HG02970 (cell line): Measurements from ENCODE around the gene CTNND2.
"Not testable (repeated sequence)": the region's sequence is repeated elsewhere in the genome, so short reads cannot be mapped to it uniquely, and the experiment has no call there.

Experiments used
- ATAC-seq: cut with Tn5 transposase; IDR thresholded peaks from one replicate; pipeline ENCODE4 v1.9.1; 2021; ENCODE audit warnings: mild to moderate bottlenecking, moderate library complexity, moderate number of reproducible peaks; ENCODE audit not compliant: unreplicated experiment, low FRiP score

CTNND2 gene

DNA sequence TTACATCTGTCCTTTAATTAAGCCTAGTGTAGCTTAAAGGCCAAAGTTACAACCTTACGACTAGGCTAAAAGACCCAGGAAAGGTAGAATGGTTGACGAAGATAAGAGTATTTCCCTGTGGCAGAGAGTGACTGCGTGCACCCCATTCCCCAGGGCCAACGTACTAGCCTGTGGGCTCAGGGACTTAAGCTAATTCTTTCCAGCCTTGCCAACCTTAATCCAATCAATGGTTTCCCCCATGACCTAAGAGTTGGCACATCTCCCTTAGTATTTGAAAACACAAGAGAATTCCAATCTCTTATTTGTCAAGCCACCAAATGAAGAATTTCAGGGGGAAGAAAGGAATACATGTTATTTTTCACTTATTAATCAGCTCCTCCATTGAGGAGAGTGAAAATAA is 16.0 kb downstream of the CTNND2 start:
- no peak for ATAC-seq

DNA sequence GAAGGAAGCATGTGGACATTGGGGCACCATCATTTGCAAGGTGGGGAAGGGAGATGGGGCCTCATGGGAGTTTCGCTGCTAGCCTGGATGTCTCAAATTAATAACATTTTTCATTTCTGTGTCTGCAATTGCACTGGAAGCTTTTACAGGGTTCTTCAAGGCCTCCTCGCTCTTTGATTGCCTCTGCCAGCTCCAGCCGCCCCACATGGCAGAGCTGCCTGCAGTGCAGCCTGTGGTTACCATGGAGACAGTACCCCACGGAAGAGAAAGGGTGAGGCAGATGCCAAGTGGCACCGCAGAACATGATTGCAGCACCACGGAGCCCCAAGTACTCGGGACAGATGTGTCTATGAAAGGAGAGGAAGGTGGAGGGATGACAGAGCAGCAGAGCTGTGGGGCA is 25.4 kb downstream of the CTNND2 start:
- ATAC-seq, result no peak

DNA sequence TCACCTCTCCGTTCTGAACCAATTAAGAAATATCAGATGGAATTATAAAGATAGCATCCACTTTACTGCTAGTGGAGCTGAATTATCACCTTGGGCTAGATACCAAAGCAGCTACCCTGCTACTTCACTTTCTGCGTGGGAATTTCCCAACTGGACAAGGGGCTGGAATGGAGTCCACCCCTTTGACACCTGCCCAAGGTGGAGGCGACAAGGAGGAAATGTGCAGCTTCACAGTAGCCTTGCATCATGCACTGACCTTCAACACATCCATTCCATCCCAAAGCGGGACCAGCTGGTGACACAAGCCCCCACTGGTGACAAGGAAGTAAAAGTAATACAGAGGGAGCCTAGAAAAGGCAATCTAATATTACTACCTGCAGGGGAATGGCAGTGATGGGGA is 30.7 kb downstream of the CTNND2 start:
- no peak for ATAC-seq

DNA sequence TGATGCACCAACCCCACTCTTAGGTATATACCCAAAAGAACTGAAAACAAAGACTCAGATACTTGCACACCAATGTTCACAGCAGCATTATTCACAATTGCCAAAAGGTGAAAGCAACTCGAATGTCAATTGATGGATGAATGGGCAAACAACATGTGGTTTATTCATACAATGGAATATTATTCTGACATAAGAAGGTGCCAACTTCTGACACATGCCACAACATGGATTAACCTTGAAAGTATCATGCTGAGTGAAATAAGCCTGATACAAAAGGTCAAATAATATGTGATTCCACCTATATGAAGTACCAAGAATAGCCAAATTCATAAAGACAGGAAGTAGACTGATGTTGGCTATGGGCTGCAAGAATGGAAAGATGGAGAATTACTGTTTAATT is 35.0 kb downstream of the CTNND2 start:
- ATAC-seq, result no peak

DNA sequence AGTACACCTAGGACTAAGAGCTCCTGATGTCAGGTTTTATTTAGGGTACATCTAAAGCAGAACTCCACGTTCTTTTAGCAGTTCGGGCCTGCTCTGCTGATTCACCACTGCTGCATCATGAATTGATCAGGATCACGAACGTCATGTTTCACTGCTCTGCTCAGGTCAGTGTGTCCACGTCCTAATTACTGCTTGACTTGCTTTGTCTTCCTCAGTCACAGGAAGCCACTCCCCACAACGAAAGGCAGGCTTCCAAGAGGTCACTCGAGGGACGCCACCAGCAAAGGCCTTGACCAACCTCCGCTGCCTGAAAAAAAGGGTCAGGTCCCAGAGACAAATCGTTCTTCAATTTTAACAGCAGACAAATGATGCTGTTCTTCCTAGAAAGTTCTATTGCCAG is 40.3 kb downstream of the CTNND2 start:
- no peak for ATAC-seq

DNA sequence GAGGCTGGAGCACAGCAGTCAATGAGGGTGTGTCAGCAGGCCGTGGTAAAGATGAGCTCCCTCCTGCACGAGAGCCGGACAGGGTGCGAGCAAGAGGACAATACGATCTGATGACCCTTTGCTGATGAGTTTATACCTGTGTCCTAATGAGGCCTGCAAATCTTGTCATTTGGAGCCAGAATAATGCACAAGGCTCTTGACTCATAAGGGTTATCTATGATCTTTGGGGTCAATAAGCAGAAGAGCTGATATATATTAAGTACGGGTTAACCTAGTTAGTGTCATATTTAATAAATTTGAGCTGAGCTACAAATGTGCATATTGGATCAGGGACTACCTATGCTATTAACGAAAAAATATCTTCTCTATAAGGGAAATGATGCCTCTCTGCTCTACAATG is 46.9 kb downstream of the CTNND2 start:
- no peak for ATAC-seq

DNA sequence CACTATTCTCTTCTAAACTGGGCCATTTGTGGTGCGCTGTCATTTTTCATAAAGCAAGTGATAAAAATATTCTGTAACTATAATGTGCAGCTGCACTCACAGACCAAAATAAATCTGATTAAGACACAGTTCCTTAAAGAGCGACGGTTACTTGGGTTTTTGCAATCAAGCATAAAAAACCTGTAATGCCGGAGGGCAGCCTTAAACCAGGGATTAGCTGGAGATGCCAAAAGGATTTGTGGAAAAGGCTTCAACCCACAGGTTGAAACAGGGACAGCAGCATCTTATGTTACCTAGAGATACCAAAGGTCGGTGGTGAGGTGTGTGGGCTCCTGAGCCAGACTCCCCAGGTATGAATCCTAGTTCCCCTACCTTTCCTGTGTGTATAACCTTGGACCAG is 49.3 kb downstream of the CTNND2 start:
- no peak for ATAC-seq

DNA sequence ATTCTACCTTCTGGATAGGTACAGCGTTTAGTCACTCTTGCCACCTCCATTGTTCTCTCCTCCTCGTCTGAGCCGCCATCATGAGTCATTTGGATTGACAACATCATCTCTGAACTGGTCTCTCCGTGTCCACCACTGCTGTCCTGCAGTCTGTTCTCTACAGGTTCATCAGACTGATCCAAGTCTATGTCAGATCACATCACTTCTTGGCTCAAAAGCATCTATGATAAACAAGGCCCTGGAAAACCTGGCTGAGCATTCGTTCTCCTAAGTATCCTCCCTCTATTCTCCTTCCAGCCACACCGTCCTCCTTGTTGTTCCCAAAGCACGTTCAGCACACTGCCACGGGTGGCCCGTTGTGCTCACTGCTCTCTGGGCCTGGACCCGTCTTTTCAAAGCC is 50.5 kb downstream of the CTNND2 start:
- no peak for ATAC-seq

DNA sequence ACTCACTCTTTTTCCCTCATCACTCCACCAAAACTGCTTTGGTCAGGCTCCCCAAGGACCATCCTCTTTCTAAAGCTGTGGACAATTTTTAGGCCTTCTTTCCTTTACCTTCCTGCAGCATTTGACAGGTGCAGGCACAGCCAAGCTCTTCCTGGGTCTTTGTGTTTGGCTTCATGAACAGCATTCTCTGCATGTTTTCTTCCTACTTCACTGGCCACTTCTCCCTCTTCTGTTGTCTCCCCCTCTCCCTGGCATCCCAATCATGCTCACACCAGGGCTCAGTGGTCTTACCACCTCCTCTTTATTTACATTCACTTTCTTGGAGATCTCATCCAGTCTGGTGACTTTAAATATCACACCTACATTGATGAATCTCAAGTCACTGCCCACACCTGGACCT is 51.1 kb downstream of the CTNND2 start:
- ATAC-seq, result no peak

DNA sequence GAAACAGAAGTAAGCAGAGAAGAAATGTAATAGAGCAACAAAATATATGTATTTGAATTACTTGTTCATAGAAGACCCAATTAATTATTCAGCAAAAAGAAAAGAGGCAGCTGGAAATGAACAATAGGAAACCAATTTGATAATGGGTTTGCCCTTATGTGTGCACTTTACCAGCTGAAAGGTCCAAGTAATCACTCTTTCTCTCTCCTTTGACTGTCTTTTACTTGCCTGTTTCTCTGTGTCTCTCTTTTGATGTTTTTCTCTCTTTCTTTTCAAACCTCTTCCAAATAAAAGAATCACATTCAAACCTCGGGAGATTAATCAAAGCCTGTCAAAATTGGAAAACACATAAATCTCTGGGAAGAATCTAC is 51.5 kb downstream of the CTNND2 start:
- no peak for ATAC-seq

DNA sequence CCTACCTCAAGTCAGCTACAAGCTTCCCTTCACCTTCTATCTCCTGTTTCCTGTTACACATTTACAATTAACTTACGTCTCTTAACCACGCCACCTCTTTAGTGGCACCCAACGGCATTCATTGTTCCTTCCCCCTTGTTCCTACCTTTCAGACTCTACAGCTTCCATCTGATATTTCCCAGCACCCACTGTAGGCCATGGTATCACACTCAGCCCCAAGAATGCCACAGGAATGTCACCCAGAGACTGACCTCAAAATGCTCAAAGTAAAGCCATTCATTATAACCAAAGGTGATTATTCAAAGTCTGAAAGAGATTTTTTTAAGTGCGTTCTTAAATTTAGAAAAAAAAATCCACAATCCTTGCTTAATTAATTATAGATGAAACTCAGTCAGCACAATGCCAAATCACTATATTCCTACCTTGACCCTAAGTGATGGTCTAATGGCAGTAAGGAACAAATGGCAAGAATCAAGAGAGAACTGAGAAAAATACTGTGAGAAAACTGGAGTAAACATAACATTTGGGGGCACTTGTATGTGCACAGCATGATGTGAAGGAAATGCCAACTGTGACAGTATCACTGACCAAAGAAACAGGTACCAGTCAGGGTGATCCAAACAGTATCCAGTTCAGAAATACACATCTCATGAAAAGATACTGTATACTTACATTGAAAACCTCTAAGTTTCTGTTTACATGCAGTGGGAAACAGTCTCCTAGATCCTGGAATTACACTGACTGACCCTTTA is 52.1 kb downstream of the CTNND2 start:
- ATAC-seq, result no peak

DNA sequence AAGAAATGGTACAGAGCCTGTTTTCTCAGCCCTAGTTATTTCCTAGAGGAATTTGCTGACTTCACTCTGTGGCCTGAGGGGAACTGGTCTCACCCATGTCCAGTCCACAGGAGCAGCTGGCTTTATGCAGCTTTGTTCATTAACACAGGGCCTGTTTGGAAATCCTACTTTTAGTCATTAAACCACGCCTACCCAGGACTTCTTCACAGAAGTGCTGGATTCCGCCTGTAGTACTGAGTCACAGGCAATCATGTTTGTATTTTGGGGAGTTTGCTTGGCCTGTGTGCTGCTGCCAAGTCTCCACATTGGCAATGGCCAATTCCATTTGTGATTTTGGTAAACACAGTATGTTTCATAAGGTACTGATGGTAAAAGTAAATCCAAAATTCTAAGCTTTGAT is 52.8 kb downstream of the CTNND2 start:
- ATAC-seq, result no peak

DNA sequence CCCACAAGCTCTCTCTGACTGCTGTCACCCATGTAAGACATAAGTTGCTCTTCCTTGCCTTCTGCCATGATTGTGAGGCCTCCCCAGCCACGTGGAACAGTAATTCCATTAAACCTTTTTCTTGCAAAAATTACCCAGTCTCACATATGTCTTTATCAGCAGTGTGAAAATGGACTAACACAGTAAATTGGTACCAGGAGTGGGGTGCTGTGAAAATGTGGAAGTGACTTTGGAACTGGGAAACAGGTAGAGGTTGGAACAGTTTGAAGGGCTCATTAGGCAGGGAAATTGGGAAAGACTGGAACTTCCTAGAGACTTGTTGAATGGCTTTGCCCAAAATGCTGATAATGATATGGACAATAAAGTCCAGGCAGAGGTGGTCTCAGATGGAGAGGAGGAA is 75.7 kb downstream of the CTNND2 start:
- ATAC-seq, result not testable (repeated sequence)

DNA sequence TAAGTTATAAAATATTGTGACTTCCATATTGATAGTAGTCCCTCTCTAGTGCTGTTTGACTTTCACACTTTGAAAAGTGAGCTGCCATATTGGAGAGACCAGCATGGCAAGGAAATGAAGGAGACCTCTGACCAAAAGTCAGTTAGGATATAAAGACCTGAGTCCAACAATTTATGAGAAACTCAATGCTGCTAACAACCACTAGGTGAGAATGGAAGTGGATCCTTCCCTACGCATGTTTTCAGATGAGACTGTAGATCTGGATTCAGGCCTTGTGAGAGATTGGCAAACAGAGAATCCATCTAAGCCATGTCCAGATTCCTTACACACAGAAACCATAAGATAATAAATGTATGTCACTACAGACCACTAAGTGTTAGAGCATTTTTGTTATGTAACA is 81.6 kb downstream of the CTNND2 start:
- no peak for ATAC-seq

DNA sequence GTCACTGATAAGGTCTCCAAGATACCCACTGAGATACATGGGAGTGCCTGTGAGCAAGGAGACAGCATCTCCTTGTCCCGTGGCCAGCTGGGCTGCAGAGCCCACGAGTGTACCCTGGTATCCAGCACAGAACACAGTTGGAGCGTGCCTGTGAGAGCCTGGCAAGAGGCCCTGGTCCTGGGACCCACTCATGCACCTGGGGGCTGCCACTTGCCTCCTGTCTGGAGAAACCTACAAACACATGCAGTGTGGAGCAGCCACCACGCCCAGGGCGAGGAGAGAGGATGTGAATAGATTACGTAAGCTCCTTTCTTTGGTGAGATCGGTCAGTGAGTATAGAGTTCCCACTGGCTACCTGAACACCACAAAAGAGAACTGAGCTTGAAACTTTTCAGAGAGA is 88.3 kb downstream of the CTNND2 start:
- ATAC-seq, result no peak

DNA sequence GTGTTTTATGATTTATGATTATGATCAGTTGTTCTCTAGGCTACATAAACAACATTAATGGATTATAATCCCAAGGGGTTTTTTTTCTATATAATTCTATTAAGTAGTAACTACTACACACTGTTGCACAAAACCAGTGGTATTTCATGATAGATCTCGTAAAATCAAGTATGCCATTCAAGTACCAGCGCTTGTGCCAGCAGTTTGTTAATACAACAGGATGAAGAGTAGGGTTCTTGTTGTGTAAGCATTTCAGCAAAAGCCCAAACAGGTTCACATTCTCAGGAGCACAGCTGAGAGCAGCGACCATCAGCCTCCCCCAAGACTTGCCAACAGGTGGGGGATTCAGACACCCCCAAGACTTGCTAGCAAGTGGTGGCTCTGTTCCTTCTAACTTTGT is 88.8 kb downstream of the CTNND2 start:
- no peak for ATAC-seq

DNA sequence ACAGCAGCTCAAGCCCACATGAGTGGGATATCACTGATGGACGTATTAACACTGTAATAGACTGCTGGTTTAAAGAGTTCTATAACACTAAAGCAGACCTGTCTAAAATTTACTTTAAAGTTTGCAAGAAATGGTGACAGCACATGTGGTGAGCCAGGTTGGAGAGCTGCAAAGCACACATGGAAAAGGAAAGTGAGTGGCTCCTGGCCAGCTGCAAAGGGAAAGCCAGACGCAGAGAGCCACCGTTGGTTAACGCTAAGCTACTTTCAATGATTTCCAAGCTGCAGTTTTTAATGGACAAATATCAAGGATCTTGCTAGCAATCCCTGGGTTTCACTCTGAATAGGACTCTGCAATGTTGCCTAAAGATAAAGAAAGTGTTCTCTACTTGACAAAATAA is 89.9 kb downstream of the CTNND2 start:
- no peak for ATAC-seq

DNA sequence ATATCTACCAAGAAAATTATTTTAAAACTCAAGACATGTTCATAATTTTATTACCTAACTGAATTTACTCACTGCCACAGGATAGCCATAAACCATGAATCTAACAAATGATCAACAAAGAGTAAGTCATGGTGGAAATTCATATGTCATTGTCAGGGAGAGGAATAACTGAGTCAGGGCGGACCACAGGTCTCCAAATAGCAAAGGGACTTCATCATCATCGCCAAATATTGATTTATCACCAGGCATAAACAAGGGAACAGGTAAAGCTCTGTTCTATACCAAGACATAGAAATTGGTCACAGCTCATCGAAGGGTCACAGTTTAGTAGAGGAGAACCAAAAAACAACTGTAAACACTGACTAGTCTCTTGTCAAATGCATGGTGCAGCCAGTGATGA is 94.8 kb downstream of the CTNND2 start:
- ATAC-seq, result no peak

DNA sequence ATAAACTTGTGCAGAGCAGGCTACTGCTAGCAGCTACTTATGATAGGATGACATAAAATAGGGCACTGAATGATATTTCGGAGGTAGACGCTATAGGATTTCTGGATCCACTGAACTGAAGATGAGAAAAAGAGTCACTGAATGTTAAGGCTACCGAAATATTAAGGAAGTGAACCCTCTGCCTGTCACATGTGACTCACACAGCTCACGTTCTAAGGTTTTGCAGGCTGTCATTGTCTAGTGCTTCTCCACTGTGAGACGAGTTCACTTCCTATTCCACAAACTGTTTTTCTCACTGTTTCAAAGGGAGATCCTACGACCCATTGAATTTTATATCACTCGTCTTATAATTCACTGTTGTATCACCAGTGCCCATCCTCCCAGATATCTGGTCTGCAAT is 100.8 kb downstream of the CTNND2 start:
- no peak for ATAC-seq

DNA sequence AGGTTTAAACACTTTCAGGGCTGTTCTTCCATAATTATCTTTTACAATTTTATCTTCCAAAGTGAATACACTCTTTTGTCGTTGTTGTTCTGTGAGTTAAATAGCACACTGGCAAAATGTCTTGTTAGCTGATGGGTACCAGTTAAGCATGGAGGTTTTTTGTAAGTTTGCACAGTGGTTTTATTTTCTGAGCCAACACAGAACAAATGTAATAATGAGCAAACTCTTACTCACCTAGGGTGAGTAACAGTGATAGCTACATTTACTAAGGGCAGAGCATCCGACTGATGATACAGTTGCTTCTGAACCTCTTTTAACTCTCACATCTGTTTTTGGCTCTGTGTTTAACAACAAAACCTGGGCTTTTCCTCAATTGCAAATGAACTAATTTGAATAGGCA is 103.2 kb downstream of the CTNND2 start:
- ATAC-seq, result no peak

DNA sequence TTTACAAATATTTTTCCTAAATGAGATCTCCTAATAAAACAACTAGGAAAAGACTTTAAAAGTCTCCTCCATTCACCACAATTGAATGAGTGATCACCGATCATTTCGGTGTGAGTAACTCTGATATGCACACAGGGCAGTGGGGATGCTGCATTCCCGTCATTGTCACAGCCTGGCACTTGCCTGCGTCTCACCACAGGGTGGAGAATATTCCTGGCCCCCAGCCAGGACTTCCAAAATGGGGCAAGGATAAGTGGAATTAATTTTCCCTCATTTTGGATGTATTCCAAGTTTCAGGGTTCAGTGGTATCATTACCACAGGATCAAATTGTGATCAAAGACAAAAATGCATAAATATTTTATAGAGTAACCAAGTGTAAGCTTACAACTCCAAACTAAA is 107.1 kb downstream of the CTNND2 start:
- ATAC-seq, result no peak

DNA sequence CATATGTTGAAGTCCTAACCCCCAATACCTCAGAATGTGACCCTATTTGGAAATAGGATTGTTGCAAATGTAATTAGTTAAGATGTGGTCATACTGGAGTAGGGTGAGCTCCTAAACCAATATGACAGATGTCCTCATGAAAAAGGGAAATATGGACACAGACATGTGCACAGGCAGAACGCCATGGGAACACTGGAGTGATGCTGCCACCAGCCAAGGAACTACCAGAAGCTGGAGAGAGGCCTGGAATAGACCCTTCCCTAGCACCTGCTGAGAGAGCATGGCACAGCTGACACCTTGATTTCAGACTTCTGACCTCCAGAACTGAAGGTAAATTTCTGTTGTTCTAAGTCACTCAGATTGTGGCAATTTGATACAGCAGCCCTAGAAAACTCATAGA is 110.8 kb downstream of the CTNND2 start:
- no peak for ATAC-seq

DNA sequence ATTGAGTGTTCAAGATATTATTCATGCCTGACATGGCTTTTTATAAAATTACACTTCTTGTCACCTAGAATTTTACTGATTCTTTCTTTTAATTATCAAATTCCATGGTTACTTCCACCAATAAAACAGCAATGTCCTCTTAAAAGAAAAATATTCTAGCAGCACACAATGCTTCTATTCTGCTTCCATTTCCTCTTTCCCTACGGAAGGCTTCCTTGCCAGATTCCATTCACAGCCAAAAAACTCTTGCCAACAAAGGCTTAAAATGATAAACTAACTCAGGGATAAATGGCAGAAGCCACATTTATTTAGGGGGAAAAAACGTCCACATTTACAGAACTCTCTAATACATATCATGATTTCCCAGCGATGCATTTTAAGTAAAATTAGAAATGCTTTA is 111.6 kb downstream of the CTNND2 start:
- no peak for ATAC-seq
